CD4-positive, alpha-beta T cell treated with Interferon alpha-2 for 1 hour (primary cell): ENCODE data around the gene GNAO1.

ENCODE experiments used
- DNase-seq, 2 donors: peaks; one replicate each; pipeline ENCODE4 v3.0.0-alpha.2; 2020 to 2022

GNAO1 gene

DNA sequence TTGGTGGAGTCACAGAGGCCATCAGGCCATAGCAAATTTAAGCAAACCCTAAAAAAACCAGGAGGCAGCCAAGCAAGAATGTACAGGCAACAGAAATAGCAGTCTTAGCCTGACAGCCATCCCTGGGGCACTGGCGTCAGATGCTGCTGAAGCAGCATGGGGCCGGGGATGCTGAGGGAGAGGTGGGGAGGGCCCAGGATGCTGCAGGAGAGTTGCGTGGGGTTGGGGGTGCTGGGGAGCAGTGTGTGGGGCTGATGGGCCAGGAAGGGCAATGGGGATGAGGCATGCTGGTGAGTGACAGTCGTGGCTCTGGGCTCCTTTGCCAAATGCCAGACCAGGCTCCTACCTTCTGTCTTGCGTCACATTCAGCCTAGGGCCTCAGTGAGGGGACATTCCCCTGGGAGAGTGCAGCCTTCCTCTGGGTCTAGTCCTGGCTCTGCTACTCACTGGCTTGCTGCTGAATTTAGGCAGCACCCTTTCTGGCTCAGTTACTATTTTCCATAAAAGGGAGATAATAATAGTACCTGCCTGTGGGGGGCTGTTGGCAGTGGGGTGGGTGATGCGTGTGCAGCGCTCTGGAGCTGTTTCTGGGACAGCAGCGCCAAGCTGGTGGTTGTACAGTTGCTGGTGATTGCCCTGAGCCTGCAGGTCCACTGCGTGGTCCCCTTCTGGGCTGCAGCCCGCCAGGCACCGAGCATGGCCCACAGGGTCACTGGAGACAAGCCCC lies 146.0 kb downstream of the GNAO1 start:
- no peak for DNase-seq

DNA sequence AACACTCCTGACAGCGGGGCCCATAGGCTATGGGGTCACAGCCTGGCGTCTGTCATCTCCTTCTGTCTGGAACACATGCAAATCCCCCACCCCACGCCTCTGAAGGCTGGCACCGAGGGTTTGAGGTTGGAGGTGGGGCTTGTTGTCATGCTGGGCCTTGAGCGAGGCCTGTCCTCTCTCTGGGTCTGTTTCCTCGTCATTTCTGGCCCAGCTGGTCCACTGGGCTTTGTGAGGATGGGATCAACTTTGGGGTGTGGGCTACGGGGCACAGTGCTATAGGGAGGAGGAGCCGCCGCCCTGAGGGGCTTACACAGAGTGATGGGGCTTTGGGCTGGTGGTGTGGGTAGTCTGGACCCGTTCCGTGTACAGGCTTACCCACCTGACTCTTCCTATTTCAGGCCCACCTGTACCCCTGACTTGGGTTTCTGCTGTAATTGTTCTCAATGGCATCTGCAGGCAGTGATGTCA lies 146.6 kb downstream of the GNAO1 start:
- no peak for DNase-seq

DNA sequence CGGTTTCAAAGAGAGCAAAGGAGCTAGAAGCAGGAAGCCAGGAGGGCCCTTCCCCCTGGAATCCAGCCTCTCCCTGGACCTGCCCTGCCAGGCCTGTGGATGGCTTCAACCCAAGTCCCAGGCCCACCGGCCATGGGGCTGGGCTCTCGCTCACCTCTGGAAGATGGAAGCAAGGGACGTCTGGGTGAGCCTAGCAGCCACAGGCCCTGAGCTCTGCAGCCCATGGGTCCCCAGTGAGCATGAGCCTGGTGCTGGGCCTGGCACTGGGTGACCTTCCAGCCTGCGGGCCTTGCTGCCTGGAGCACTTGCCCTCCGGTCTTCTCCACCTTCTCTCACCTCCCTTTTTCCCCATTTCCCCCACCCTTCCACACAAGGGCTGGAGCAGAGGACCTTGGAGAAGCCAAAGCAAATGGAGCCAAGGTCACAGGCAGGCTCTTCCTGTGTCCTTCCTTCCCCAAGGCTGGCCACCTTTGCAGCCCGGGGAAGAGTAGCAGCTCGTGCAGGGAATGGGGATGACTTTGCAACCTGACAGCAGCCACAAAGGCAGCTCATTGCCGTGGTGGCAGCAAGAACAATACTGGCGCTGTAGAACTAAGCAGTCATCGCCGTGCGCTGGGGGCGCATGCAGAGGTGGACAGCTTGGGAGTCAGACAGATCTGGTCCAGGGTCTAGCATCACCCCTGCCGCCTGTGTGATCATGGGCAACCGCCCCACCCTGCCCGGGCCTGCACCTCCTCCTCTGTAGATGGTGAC lies 147.5 kb downstream of the GNAO1 start:
- DNase-seq: no peak

DNA sequence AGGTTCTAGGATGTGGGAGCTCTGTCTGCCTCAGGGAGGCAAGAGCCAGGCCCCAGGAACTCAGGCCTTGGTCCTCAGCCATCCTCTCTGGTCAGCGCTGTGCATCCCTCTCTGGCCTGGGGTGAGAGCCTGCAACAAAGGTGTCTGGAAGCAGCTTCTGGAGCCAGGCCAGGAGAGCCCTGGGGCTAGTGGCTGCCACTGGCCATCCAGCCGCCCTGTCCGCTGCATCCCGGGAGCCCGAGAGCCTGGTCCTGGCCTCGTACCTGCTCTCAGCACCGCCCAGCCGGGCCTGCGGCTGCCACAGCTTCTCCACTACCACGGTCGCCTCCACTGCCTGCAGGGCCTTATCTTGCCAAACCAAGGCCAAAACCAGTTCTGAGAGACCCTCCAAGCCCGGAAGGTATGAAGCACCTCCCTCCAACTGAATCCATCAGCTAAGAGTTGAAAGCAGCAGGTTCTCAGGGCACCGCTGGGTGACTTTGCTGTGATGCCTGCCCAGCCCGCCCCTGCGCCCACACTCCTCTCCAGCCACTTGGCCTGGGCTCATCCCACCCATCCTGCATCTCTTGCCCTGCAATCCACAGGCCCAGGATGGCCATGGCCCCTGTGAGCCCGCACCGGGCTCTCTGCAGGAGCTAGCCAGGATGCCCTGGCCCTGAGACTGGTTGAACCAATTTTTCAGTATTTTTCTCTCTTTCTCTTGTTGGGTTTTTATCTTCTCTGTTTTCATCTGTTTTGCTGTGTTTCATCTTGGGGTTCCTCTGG lies 148.3 kb downstream of the GNAO1 start:
- no peak for DNase-seq

DNA sequence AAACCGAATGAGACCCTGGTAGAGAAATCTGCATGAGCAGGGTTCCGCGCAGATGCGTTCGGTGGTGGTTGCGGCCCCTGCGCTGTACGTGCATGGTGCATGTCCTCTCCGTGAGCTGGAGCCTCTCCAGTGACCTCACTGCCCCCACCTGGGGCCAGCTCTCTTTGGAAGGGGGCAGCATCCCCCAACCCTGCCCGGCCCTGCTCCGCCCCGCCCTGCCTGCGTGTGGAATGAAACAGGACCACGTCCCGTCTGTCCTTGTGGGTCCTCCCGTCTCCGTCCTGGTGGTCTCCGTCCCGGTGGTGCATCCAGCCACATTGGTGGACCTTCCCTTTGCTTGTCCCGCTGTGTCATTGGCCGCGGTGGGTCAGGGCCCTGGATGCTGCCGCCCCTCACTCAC lies 149.1 kb downstream of the GNAO1 start:
- no peak for DNase-seq

DNA sequence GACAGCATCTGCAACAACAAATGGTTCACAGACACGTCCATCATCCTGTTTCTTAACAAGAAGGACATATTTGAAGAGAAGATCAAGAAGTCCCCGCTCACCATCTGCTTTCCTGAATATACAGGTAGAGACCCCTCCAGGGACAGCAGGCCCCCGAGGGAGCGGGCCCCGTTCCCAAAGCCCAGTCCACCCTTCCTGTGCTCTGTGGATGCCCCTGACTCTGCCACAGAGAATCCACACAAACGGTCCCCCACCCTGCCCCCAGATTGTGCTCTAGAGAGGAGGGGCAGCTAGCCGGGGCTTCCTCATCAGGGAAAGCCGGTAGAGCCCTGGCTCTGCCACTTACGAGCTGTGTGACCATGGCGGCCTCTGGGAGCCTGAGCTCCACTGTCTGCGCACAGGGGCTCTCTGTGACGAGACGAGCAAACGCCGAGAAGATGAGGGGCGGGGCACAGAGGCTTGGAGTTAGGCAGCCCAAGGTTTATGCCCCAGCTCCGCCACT lies 149.6 kb downstream of the GNAO1 start:
- no peak for DNase-seq

DNA sequence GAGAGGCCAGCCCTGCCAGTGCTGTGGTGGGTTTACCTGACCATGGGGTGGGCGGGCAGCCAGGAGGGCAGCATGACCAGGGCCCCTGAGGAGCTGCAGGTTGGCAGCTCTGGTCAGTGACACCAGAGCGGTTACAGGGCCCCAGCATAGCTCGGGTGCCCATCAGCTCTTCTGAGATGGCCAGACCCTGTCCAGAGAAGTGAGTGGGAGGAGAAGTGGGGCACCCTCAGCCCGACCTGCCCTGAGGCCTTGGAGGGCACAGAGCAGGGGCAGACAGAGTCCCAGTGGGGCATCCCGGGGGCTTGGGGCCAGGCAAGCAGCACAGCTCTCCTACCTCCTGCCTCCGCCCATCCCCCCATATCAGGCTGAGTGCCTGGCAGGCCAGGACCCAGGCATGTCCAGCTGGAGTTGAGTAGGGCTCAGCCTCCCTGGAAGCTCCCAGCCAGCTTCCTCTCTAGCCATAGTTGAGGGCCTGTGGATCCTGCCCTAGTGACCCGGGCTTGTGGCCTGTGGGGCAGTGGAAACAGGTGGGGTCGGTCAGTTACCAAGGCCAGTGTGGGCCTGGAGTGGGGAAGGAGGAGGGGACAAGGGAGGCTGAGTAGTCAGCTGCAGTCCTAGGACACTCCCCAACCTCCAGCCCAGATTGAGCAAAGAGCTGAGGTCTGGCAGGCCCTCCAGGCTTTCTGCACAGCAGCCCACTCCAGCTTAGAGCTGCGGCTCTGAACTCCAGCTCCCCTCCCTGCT lies 150.5 kb downstream of the GNAO1 start:
- DNase-seq: no peak

DNA sequence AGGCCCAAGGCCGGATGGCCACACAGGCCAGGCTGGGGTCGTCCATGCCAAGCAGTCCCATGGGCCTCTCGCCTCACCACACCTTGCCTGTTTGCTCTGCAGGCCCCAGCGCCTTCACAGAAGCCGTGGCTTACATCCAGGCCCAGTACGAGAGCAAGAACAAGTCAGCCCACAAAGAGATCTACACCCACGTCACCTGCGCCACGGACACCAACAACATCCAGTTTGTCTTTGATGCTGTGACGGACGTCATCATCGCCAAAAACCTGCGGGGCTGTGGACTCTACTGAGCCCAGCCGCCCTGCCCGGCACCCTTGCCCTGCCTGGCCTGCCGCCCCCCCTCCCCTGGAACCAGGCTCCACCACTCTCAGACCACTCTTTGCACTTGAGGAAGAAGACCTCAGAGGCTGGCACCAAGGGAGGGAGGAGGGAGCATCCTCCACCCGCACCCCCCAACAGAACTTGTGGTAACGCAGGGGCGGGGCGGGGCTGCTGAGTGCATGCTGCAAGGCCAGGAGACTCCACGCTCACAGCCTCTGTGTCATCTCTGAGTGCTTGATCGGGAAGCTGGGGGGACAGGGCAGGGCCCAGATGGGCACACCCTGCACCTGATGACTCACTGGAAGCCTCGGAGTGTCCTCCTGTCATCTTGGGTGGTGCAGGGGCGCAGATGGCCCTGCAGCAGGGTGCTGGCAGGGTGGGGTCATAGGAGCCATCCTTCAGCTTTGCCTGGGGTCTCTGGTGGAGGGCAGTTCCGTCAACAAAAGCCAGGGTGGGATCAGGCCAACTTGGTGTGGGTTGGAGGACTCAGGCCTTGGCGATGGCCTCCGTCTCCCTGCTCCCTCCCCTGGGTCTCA lies 152.6 kb downstream of the GNAO1 start:
- no peak for DNase-seq

DNA sequence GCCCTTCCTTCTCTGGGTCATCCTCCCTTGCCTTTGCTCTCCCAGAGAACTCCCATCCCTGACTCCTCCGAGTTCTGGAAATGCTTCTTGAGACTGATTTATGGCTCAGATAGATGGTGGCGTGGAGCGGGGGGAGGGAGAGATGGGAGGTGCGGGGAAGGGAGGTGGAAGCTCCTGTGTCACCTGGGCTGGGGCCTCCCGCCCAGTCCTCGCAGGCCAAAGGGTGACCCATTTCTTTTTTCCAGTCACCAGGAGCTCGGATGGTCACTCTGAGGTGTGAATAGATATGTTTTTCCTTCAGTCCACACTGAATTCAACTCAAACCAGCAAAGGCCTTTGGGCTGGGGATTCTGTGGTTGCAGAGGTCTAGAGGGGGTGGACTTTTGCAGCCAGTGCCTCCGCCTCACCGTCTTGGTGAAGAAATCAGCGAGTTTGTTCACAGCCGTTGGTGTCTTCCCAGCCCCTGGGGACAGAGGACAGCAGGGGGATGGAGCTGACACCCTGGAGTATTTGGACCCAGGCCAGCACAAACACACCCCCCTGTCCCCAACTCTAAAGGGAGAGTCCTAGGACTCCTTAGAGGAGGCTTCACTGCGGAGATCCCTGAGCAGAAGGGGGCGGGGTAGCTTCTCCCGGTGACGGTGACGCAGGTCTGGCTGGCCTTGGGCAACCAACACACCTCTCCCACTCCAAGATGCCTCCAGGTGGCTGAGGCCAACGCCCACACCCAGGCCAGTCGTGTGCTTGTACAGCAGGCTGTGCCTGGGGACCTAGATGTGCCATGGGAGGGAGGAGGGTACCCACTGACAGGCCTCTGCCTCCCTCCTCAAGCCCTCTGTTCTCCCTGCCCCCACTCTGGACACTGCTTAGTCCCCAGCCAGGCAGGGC lies 153.5 kb downstream of the GNAO1 start:
- DNase-seq: no peak

DNA sequence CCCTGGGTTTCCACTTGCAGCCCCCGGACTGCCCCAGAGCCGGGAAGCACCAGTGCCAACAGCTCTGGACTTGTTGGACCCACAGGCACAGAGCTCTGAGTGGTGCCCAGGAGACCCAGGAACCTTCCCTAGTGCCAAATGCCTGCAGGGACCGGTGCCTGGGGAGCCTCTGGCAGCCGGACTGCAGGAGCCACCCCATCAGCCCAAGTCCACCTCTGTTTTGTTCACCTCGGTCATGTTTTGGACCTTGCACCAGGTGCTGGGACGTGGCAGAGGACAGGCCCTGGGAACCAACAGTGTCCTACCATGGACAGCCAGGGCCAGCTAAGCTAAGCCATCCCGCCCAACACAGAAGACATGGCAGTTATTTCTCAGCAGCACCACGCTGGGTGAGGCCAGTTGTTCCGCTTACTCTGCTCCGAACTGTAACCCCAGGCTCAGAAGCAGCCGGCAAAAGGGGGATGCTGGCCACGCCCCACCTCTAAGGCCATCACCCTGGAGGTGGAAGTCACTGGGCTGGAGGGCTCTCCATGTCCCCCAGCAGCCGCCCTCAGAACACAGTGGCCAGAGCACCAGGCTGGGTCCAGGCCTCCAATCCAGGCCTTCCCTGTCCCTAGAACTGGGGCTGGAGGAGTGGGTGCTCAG lies 154.2 kb downstream of the GNAO1 start:
- DNase-seq: no peak

DNA sequence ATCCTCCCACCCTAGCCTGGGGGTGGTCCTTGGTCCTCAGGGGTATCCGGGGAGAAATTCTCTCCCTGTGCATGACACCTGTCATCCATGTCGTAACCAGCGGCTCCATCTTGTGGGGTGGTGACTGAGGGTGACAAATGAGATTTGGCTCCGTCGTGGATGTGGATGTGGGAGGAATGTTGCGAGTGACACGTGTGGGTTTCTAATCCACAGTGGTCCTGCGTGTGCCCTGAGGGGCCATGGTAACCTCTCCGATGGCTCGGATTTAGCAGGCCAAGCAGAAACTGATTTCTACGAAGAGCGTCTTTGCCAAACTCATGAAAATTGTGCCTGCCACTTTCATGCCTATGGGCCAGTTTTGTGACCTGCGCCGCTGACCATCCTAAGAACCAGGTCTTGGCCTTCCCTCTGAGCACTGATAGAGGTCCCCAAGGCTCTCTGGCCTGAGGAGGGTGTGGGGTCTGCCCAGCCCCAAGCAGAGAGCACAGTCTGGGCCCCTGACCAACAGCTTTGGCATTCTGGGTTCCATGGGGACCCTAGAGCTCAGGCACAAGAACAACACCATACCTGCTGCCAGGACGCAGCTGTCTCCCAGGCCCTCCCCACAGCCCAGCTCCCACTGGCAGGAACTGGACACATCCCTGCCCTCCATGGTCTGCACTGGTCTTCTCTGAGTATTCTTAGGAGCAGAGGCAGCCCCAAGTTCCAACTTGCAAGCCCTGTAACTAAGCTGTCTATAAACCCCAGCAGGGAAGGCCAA lies 155.0 kb downstream of the GNAO1 start:
- no peak for DNase-seq

DNA sequence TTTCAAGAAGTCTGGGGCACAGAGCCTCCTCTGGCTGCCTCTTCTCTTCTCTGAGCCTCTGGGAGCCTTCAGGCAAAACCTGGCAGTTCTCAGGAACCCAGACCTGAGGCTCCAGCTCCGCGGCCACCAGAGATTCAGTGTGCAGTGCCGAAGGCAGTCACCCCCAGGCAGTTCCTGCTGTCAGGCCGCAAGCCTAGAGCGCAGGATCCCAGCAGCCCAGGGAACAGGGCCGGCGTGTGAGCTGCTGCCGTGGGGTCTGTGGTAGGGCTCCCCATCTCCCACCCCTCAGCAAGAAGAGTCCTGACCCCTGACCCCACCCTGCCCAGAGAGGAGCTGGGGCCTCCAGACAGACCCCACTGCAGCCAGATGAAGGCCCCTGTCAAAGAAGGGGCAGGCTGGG lies 155.9 kb downstream of the GNAO1 start:
- no peak for DNase-seq

DNA sequence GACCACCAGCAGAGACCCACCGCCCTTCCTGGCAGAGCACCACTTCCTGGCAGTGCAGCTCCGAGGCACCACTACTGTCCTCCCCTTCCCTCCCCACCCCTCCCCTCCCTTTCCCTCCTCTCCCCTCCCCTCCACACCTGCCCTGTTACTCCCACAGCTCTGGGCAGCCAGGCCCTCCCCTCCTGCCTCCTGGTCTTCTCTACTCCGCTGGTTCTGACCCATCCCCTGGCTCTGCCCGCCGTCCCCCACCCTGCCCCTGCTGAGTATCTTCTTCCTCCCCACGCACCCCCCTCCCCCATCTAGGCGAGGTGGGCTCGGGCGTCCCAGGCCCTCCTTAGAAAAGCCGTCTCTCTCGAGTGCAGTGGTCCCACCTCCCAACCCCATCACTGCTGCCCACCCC lies 156.4 kb downstream of the GNAO1 start:
- DNase-seq: no peak

DNA sequence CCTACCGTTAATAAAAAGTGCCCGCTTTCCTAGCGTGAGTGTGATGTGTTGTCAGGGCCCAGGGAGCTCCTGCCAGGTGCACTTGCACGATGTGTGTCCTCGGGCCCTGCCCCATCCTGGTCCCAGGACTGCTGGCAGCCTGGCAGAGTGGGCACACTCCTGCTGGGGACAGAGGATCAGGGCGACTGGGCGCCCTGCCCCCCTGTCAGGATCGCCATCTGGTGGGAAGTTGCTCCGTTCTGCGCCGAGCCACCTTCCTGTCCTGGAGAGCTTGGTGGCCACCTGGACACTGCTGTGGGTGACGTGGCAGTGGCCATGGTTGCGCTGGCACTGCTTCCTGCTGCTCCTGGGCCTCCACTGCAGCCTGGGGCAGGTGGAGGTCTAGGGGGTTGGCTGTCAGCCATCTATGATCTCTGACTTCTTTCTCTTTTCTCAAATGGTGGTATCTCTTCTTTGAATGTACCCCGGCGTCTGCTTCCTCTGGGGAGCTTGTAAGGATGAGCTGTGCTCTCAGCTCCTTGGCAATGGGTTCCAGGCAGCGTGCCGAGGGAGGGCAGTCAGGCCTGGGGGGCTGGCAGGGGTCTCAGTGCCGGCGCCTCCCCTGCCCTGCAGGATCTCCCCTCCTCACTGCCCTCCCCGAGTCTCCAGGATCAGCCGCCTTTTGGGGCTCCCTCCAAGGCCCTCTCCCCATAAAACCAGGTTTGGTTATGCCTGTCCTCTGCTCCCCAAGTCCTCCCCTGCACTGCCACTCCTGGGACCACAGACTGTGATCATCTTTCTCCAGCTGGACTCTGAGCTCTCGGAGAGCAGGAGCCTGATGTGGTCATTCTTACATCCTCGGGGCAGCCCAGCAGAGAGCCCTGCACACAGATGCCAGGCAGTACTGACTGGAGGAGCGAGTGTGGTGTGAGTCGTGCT lies 157.1 kb downstream of the GNAO1 start:
- DNase-seq: no peak

DNA sequence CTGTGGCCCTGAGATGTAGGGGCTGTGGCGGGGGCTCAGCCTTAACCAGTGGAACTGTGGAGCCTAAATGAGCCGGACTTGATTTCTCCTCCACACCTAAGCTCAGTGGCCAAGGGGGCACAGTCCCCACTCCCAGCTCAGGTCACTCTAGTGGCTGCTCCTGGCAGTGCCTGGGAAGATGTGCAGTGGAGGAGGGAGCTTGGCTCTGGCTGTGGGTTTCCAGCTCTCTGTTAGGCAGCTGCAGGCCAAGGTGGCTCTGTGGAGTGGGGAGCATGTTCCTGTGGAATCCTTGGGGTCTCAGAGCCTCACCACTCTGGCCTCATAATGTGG lies 157.8 kb downstream of the GNAO1 start:
- DNase-seq: no peak

DNA sequence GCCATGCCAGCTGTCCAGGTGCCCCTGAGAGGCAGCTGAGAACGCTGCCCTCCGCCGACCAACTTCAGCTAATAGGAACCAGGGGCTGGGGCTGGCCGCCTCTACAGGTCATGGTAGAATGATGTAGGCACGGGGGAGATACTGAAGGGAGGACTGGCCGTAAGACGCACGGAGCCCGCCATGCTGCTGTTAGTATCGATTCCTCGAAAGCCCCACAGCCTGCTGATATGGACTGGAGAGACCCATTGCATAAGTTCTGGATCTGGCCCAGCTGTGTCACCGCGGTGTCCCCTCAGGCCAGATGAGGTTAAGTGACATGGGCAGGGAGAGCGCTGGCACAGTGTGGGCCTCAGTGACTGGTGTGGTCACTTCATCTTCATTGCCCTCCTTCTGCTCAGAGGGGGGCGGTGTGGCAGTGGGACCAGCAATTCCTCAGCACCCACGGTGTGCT lies 158.4 kb downstream of the GNAO1 start:
- DNase-seq: no peak

DNA sequence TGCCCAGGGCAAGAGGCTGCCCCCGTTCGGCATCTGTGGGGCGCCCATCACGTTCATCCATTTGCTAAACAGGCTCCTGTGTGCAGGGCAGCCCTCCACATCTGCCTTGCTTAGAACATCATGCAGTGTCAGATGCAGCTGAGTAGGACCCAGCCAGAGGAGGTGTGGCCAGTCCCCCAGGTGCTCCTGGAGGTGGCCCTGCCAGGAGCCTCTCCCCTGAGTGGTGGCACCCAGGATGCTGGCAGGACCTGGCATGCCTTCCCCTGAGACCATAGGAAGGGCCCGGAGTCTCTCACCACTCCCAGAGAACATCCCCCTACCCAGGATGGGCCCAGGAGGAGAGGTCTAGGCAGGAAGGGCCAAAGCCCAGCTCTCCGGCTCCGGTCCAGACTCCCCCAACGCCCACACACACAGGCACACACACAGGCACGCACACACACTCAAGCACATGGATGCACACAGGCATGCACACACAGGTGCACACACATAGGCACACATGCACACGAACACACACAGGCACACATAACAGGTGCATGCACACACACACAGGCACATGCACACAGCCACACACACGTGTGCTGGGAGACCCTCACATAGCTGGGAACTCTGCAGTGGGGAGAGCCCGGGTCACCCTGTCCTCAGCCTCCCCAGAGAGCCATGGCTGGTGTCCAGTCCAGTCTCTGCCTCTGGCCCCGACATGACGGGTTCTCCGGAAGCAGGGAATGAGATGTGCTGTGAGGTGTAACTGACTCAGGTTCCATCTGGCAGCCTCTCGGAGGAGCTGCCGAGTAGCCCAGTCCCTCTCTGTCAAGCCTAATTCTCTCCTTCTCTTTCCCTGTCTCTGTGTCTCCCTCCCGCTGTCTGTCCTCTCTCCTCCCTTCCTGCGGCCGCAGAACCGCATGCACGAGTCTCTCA lies 159.5 kb downstream of the GNAO1 start:
- DNase-seq: no peak
